Stimulated activated CD4-positive, alpha-beta T cell treated with anti-CD3 and anti-CD28 coated beads, Interleukin-15, amount 100 ng/mL, for 1 hour (primary cell): Measurements from ENCODE around the gene TMEM255A.
A peak's percentile ranks its signal among the peaks of the same experiment; 100 is the strongest.

ENCODE experiments used
- DNase-seq, 2 donors: peaks; one replicate each; pipeline ENCODE4 v3.0.0-alpha.2; 2020; ENCODE audit warnings: low read depth in 1 of 2, low spot score in 1 of 2

The TMEM255A gene

DNA sequence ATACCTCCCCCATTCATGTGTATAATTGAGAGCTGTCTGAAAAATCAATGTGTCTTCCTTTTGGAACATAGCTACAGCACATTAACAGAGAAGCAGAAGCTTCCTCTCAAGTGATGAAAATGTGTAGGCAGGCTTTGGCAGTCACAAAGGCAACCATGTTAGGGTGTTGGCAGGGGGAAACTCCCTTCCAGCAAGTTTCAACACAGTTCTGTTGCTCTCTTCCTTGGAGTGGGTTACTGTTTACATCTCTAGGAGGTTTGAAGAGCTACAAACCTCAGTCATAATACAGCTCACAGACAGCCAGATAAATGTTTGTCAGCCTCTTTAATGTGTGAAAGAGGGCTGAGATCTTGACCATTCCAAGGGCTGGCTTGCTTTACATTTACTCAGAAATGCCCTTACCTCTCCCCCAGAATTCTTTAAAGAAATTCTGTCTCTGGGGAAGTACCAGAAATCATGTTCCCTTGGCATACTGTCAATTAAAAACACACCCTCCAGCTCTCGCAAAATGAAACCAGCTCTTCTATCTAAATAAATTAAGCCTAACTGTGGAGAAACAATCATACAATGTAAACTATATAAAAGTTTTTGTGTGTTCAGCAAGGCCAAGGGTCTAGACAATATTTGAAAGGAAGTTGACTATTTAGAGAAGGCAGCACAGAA is 41.8 kb downstream of the TMEM255A start:
- DNase-seq = no peak

DNA sequence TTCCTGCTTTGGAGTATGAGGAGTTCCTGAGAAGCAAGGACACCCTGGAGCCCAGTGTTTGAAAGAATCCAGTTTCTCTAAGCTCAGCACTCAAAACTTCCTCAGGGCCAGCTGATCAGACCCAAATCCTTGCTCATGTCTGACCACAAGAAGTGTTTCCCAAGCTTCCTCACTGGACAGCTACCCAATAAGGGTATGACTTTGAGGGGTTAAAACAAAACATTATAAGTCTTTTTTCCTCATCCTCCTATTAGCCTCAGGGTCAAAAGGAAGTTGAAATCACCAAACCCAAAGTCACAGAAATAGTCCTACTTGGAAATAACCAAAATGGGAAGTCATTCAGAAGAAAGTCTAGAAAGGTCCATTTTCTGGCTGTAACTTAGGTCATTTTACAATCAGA is 46.9 kb downstream of the TMEM255A start:
- DNase-seq = no peak

DNA sequence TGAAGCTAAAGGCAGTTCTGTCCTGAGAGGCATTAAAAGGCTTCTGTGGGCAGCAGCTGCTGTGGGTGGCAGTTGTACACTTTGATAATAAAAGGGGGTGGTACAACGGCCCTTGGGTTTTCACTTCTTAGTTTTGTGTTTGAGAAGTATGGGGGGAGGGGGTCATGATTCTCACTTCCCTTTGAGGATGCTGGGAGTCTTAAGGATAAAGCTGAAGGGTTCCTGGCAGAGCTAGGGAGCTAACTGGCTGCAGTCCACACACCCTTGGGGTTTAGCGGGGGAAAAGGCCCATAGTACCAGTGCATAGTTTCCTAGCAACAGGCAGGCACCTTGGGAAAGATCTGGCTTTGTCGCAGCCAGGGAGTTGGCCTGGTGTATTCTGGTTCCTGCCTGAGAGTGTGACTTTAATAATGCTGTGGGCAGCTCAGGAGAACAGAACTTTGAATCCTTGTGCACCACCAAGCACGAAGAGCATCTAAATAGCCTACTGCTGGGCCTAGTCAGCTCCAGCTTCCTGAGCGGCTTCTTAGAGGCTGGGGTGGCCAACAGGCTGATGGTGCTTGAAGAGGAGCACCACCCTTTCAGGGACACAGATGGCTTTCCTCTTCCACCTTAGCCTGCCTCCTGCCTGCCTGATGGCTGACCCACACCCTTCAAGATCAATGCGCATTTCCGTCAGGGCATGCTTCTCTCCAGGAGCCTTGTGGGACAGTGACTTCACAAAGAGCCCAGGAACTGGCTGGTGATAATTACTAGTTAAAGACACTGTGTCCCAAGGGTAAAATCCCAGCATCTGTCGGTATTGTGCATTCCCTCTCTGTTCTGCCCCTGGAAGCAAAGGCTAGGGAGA is 48.2 kb downstream of the TMEM255A start:
- no peak for DNase-seq

DNA sequence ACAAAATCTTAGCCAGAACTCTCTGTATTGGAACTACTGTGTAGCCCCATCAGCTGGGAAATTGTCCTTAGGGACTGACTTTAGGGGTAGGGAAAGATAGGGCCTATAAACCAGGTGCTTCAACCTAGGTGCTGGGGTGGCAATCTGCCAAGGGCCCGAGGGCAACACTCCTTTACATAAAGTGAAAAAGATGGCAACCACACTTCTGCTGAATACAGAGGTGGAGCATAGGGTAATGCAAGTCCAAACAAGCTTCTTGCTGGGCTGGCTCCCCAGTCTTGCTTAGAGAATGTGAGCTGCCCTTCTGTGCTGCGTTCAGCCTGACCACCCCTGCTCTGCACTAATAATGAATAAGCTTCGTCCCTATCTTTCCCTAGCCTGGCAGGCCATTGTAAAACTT is 50.9 kb downstream of the TMEM255A start:
- no peak for DNase-seq

DNA sequence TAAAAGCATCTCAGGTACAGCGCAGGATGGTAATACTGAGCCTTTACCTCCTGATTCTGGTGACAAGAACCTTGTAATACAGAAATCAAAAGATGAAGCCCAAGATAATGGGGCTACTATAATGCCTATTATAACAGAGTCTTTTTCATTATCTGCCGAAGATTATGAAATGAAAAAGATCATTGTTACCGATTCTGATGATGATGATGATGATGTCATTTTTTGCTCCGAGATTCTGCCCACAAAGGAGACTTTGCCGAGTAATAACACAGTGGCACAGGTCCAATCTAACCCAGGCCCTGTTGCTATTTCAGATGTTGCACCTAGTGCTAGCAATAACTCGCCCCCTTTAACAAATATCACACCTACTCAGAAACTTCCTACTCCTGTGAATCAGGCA is 57.5 kb downstream of the TMEM255A start:
- DNase-seq = no peak

DNA sequence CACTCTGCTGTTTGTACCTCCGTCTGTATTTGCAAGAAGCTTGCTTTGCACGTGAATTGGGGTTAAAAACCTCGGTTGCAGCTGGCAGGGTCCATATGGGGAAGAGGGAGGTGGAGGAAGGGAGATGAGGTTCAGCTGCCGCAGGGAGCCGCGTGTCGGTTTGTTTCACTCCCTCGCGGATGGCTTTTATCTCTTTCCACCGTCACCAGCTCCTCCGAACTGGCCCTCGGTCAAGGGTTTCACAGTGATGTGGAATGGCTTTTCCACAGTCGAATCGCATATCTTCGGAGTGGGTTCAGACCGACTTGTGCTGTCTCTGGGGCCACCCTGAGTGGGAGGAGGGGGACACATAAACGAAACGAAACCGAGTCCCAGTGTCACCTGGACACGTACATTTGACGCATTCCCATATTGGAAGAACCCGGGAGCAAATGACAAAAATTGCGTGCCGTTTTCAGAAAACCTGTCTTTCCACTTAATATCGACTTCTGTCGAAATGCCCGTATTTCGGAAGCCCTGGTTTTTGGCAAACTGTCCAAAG is 59.7 kb downstream of the TMEM255A start:
- DNase-seq = peak in 1 of 2 donors; percentile 2

DNA sequence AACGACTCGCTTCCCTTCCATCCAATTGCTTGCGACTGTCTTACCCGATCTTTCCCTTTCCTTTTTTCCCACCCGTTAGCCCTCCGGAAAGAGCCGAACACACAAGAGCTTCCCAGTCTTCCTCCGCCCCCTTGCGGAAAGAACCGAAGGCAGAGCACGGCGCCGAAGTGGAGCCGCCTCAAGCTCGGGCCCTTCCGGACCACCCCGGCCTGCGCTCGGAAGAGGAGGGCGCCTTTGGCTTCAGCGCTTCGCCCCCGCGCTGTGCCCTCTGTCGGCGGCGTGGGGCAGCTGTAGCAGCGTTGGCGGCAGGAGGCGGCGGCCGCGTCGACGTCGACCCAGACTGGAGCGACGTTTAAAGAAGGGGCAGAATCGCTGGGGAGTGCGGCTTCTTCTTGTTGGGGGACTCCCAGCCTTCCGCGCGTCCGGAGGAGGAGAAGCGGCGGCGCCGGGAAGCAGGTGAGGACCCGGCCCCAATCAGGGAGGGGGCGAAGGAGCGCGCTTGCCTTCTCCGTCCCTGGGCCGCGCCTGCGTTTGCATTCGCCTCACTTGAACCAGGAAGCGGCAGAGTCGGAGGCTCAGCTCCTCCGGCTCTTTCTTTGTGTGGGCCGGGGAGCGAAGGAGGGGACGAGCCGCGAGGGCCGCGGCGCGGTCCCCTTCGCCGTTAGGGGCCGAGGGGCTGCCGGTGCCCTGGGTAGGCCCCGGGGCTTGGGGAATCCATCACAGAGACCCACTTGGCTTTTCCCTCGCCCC is 60.6 kb downstream of the TMEM255A start, which contains the start of gene ZBTB33:
Gene ZBTB33 (plus strand): TSS at position 291 of the 750 bp plus-strand sequence. CDS start 2,604 bp downstream, outside the sequence.
- peak; percentile 67 to 71 for DNase-seq

DNA sequence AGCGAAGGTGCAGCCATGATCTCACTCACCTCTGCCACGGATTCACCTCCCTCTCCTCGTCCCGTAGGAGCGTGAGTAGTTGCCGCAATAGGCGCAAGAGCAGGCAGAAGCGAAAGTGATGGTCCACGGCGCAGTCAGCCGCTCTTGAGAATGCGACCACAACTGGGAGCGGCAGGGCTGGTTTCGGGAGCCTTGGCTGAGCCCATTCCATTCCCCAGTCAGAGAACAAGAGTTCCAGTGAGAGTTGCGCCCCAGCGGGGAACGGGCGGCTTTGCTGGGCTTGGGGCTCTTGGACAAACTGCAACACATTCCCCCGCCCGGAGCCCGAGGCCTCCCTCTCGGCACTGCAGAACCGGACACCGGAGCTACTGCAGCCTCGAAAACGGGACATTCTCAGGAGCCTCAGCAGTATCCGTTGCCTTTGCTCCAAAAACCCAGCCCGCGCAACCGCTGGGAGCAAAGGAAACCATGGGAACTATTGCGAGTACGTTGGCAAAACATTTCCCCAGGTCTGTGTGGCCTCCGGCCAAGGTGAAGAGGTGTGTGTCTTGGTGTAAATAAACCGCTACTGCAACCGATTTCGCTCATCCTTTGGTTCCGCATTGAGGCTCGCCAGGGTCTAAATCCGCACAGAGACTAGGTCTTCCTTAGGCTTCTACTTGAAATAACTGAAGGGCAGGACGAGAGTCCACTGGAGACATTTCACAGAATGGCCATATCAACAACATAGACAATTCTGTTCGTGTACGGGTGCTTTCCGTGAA is 66.3 kb downstream of the TMEM255A start:
- DNase-seq = peak; percentile 14 to 20

DNA sequence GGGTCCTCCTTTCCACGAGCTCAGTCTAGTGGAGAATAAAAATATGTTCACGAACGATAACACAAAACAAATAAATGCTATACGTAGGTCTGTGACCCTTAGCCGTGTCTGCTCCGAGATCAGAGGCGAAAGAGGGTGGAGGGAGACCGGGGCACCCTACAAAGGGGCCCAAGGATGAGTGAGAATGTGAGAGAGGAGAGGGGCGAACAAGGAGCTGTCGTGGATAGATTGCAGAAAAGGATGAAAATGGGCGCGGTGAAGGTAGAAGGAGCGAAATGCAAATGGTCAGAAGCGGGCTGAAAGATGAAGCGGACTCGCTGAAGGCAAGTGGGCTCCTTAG is 66.9 kb downstream of the TMEM255A start:
- no peak for DNase-seq

DNA sequence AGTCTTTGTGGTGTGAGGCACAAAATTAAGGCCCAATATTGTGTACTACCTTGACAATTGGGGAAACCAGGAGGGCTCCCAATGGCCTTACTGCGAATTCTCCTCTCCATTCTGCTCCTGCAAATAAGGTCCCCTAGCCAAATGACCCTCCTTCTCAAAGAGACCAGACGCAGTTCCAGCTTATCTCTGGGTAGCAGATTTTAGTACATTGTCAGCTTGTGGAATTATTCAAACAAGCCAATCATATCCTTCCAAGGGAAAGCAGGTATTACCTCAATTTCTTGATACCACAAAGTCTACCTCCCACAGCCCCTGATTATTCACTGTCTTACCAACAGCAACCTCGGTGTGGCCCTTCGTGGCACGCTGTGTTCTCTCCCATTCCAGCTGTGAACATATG is 68.4 kb downstream of the TMEM255A start:
- DNase-seq = no peak

DNA sequence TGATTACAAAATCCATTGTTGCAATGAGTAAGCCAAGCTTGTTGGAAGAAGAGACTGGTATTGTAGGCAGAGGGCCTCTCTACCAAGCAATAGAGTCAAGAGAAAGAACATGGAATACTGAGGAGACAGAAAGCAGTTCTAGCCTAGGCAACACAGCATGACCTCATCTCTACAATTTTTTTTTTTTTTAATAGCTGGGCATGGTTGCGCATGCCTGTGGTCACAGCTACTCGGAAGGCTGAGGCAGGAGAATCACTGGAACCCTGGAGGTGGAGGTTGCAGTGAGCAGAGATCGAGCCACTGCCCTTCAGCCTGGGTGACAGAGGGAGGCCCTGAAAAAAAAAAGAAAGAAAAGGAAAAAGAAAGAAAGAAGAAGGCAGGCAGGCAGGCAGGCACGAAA is 72.3 kb downstream of the TMEM255A start:
- DNase-seq = no peak

DNA sequence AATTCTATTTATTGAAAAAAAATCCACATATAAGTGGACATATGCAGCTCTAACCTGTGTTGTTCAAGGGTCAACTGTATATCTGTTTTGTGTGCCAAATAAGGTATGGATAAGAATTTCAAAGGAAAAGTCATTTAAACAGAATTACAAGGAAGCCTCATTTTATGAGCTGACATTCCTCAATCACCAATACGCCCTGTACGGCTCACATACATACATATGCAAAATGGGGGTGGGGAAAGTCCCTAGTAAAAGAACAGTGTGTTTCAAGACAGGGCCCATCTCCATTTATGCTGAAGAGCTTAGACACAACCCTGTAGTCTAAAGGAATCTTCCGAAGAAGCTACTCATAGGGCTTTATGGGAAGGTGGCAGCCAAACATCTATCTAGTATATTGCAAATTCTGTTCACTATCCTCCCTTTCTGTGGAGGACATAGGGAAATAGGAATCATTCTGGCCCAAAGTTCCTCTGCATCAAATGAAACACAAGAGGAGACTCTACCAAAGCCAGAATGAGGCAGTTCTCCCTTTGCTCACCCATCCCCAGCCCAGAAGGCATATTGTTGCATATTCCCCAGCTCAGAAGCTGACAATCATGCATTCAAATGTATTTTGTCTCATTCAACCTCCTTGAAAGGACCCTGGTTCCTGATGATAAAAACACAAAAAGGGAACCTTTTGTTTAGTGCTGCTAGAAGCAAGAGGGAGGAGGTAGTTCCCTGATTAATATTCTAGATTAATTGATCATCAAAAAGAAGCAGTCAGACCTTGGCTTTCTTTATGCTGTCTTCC is 74.4 kb downstream of the TMEM255A start:
- no peak for DNase-seq

DNA sequence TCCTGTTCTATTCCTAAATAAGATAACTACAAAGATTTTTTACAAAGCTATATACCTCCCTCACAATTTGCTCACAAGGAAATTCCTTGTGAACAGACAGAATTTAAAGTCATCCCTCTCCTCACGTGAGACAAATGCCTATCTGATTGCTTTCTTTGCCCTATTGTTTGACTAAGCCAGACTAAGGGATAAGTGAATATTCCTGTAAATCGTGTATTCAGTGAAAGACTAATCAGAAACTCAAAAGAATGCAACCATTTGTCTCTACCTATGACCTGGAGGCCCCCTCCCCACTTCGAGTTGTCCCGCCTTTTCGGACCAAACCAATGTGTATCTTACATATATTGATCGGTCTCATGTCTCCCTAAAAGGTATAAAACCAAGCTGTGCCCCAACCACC is 76.0 kb downstream of the TMEM255A start:
- no peak for DNase-seq

DNA sequence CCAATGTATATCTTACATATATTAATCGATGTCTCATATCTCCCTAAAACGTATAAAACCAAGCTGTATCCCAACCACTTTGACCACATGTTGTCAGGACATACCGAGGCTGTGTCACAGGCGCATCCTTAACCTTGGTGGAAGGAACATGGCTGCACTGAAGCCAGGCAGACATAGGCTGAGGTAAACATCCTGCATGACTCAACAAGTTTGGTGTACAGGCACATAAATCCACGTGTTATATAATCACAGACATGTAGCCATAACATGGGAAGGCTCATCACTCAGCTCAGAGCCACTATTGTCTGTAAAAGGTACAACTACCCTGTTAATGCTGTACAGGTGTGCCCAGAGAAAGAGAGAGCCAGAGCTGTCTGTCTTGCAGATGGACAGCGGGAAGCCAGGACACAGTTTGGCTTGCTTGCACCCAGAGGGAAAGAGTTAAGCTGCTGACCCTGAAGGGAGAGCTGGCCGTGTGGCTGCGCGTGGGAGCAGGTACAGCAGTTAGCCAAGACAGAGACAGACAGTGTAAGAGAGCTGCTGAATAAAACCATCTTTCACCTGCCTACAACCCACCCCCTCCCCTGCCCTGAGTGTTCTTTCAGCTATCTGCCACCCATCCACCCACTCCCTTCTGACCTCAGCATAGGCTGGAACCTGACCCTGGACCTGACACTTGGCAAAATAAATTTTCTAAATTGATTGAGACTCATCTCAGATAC is 82.9 kb downstream of the TMEM255A start:
- DNase-seq = no peak

DNA sequence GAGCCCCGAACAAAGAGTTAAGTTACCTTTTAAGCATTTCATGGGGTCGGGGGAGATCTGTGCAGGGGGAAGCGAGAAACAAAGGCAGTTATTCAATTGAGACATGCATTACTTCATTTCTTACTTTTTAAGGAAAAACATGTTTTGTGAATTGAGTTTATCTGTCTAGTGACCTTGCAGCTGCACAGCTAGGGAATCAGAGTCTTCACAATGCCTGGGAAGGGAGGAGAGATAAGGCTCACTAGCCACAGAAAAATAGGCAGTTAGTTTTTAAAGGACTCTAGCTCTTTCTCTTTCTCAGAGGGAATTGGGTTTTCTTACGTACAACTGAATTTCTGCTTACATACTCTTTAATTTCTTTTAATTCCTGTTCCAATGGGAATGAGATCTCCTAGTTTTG is 86.9 kb downstream of the TMEM255A start:
- no peak for DNase-seq

DNA sequence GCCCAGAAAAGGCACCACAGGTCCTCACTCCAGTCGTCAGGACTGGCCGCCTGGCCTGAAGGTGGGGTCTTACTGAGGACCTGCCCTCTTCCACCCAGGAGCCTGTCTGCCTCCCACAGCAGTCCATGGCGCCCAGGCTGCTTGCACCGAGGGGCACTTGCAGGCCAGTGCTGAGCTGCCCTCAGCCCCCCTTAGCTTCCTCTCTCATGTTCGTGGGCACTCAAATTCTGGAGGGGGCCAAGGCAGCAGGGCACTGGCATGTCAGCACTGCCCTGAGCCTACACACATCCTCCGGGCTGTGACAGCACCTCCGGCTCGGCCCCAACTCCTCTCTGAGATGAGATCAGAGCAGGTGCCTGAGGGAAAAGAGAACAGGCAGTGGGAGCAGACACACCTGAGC is 87.9 kb downstream of the TMEM255A start:
- DNase-seq = no peak

DNA sequence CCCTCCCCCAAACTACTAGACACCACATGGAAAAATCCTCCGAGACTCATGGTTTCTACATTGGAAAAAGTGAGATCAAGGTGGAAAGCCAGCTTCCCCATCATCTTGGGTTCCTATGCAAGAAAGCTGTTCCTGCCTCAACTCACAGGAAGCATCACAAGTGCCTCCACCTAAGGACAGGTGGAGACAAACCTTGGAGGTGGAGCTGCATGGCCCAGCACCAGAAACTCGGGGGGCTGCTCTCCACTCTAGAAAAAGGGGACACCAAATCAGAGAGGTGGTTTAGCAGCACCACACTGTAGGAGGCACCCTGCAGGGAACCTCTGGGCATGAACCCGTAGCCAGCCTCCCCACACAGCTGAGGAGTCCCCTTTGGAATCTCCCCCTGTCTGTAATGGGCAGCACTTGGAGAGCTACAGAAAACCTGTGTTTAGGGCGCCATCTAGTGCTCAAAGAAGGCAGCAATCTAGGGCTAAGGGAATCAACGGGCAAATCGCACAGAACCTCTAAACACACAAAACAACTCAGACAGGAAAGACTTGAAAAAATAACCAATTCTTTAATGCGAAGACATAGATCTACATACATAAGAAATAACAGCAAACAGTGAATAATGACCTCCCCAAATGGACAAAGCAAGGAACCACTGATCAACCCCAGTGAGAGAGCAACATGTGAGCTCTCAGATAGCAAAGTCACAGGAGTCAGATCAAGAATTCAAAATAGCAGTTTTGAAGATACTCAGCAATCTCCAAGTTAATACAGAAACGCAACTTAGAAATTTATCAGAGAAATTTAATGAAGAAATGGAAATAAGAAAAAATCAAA is 97.6 kb downstream of the TMEM255A start:
- DNase-seq = peak; percentile 2 to 4
